Tibial nerve (tissue), 4 donors: ENCODE data around the gene SPC25. TPM values are rescaled to one million over a fixed set of nuclear protein-coding genes. Genes with fewer than 3 reads are reported as not detected.

Experiments used
- DNase-seq, 2 donors: peaks; one replicate each; pipeline ENCODE4 v3.0.0-alpha.2; 2019; ENCODE audit warnings: low spot score in 2 of 2
- H3K27ac ChIP-seq, 4 donors: fragments of 200-600 bp; sonication (generic) in 3 of 4; one replicate each; pipeline ENCODE4 v1.5.1; 2017 to 2019; ENCODE audit warnings: mild to moderate bottlenecking in 1 of 4
- H3K27me3 ChIP-seq, 2 donors: fragments of 200-600 bp; sonication (generic) in 1 of 2; one replicate each; pipeline versions ENCODE4 v1.5.1 to v1.6.0; 2017 to 2019
- H3K36me3 ChIP-seq, 3 donors: fragments of 200-600 bp; sonication (generic); one replicate each; pipeline ENCODE4 v1.5.1; 2018 to 2019
- H3K4me1 ChIP-seq, 4 donors: fragments of 200-600 bp; sonication (generic) in 3 of 4; one replicate each; pipeline ENCODE4 v1.5.1; 2017 to 2019
- H3K4me3 ChIP-seq, 4 donors: fragments of 200-600 bp; sonication (generic) in 3 of 4; one replicate each; pipeline ENCODE4 v1.5.1; 2017 to 2019; ENCODE audit warnings: mild to moderate bottlenecking in 1 of 4, moderate library complexity in 1 of 4
- H3K9me3 ChIP-seq, 4 donors: fragments of 200-600 bp; sonication (generic) in 3 of 4; one replicate each; pipeline ENCODE4 v1.5.1; 2017 to 2019
- EP300 ChIP-seq, 2 donors: sonication (generic); formaldehyde crosslinking; IDR thresholded peaks; one replicate each; pipeline ENCODE4 v1.6.1; 2017; ENCODE audit warnings: antibody characterized with exemption in 2 of 2, mild to moderate bottlenecking in 1 of 2
- POLR2A ChIP-seq, 2 donors: fragments of 450-650 bp; IDR thresholded peaks; one replicate each; pipeline ENCODE4 v1.6.1; 2017; ENCODE audit warnings: antibody characterized with exemption in 2 of 2, mild to moderate bottlenecking in 2 of 2, moderate library complexity in 2 of 2
- WGBS, 2 donors: methylation state at CpG; one replicate each; pipeline ENCODE4 v1.1.5; 2018; 5-methylcytosine and 5-hydroxymethylcytosine counted together
- total RNA-seq, 4 donors: library from RNA; depleted of rRNA; stranded (reverse); fragments of >200 nt; gene quantifications; one replicate each; pipeline ENCODE4 v1.1.0, GENCODE V29; 2016
- TF ChIP-seq, protein P1 (sequence below), 5 experiments: fragments of 200-600 bp in 3 of 5; fragments of 450-650 bp in 2 of 5; sonication (generic) in 3 of 5; IDR thresholded peaks; one replicate each; pipeline ENCODE4 v1.5.1; 2016 to 2019; ENCODE audit warnings: antibody characterized with exemption in 5 of 5, mild to moderate bottlenecking in 3 of 5, moderate library complexity in 2 of 5

SPC25 gene
- total RNA-seq, 4 donors from 2014 or later = not detected

DNA sequence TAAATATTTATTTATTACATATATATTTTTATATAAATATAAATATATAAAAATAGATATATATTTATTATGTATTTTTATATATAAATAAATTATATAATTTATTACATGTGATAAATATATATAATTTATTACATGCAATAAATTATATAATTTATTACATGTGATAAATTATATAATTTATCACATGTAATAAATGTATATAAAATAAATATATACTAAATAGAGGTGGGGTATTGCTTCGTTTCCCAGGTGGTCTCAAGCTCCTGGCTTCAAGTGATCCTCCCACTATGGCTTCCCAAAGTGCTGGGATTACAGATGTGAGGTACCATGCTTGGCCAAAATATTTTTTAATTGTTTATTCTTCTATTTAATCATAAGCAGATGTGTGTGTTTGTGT is 7.2 kb upstream of the SPC25 start:
- WGBS, 2 donors = 81 to 82% methylated on average over 1 of the region's 1 CpG

DNA sequence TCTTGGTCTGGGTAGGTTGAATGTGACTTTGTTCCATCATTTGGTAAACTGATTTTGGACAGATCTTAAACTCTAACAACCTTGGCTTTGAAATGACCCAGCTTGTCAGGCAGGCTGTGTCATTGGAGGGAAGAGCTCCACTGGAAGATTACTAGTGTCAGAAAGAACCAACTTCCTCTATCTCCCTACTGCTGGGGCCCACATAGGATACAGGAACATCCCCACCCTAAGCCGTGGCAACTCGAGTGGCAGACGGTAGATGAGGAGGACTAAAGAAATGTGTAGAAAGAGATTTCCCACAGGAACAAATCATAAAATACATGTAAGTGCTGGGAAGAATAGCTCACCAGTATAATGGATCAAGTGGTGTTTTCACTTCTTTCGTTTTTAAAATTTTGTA is 6.6 kb upstream of the SPC25 start:
- TF ChIP-seq EP300 (IDR thresholded peaks at IDR 0.05) (no peak), POLR2A (IDR thresholded peaks at IDR 0.05) (no peak)
- TF ChIP-seq, protein P1, sequence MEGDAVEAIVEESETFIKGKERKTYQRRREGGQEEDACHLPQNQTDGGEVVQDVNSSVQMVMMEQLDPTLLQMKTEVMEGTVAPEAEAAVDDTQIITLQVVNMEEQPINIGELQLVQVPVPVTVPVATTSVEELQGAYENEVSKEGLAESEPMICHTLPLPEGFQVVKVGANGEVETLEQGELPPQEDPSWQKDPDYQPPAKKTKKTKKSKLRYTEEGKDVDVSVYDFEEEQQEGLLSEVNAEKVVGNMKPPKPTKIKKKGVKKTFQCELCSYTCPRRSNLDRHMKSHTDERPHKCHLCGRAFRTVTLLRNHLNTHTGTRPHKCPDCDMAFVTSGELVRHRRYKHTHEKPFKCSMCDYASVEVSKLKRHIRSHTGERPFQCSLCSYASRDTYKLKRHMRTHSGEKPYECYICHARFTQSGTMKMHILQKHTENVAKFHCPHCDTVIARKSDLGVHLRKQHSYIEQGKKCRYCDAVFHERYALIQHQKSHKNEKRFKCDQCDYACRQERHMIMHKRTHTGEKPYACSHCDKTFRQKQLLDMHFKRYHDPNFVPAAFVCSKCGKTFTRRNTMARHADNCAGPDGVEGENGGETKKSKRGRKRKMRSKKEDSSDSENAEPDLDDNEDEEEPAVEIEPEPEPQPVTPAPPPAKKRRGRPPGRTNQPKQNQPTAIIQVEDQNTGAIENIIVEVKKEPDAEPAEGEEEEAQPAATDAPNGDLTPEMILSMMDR (IDR thresholded peaks at IDR 0.05) = no peak
- Histone ChIP-seq H3K27me3 (no peaks in the 10 kb centered on the region), H3K9me3 (no peaks in the 10 kb centered on the region), H3K4me3 (no peak overlapping the region), H3K27ac (no peak overlapping the region), H3K4me1 (no peaks in the 10 kb centered on the region), H3K36me3 (no peaks in the 10 kb centered on the region)
- WGBS, 2 donors = 61 to 63% methylated on average over 4 of the region's 4 CpGs
- DNase-seq = no peak

More for the DNA sequence above, 7.2 kb upstream of the SPC25 start:
- H3K4me3 ChIP-seq = no peak overlapping the region
- TF ChIP-seq EP300 (IDR thresholded peaks at IDR 0.05) (no peak), POLR2A (IDR thresholded peaks at IDR 0.05) (no peak)
- TF ChIP-seq, protein P1 (IDR thresholded peaks at IDR 0.05) = no peak
- H3K9me3 ChIP-seq = no peaks in the 10 kb centered on the region
- DNase-seq = no peak
- H3K36me3 ChIP-seq = no peaks in the 10 kb centered on the region
- H3K27ac ChIP-seq = no peak overlapping the region
- H3K4me1 ChIP-seq = no peaks in the 10 kb centered on the region
- no peaks in the 10 kb centered on the region for H3K27me3 ChIP-seq

DNA sequence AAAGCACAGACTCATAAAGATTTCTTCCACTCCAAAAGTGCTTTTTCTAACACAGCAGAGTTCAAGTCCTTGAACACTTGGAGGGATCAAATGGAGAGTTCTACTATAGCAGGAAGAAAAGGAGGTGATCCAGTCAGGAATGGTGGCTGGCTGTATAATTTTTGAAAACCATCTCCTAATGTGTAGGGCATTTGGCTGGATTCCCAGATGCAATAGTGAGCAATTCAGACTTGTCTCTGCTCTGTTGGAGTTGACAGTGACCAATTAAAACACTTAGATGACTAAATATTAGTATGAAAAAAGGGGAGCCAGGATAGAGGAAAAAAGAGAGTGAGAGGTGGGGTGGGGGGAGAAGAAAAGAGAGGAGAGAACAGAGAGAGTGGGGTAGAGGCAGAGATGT is 5.5 kb upstream of the SPC25 start:
- Histone ChIP-seq H3K9me3 (no peaks in the 10 kb centered on the region), H3K27ac (no peak overlapping the region), H3K27me3 (no peaks in the 10 kb centered on the region), H3K36me3 (no peaks in the 10 kb centered on the region), H3K4me1 (no peaks in the 10 kb centered on the region), H3K4me3 (no peak overlapping the region)
- no peak for TF ChIP-seq EP300 (IDR thresholded peaks at IDR 0.05)
- TF ChIP-seq, protein P1 (IDR thresholded peaks at IDR 0.05) = no peak
- TF ChIP-seq POLR2A (IDR thresholded peaks at IDR 0.05) = no peak
- DNase-seq = no peak

DNA sequence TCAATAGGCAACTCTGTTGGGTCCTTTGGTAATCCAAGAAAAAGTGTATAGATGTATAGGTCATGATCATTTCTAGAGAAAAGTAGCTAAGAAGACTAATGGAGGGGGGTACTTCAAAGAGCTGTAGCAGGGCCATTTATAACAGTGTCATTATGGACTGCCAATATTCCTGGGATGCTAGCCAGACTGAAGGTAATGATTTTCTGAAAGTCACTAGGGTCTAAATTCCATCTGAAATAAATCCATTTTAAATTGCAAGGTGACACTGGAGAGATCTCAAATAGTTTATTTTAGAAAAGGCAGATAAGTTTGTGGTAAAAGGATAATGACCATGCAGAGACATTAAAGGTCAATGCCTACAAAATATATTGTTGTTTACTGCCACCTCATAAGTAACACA is 4.5 kb upstream of the SPC25 start:
- Histone ChIP-seq H3K9me3 (no peaks in the 10 kb centered on the region), H3K4me1 (peaks cover 0 to 9% (median 2%) of the 10 kb centered on the region in 4 donors), H3K36me3 (no peaks in the 10 kb centered on the region), H3K4me3 (no peak overlapping the region), H3K27me3 (no peaks in the 10 kb centered on the region), H3K27ac (no peak overlapping the region)
- no peak for DNase-seq
- TF ChIP-seq, protein P1 (IDR thresholded peaks at IDR 0.05) = no peak
- TF ChIP-seq POLR2A (IDR thresholded peaks at IDR 0.05) = no peak
- TF ChIP-seq EP300 (IDR thresholded peaks at IDR 0.05) = no peak

DNA sequence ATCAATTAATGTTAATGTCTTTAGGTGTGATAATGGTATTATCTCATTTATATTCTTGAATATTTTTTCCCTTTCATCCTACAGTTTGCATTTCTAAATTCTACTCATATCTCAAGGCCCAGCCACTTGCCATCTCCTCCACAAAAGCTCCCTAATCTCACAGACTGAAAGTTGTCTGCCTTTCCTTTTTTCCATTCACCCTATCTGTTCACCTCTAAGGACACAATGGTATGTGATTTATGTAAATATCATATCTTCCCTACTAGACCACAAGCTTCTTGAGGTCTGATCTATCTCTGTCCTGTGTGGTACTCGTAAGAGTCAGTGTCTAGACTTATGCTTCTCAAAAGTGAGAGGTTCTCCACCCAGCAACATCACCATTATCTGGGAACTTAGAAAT is 3.9 kb upstream of the SPC25 start:
- no peak for TF ChIP-seq POLR2A (IDR thresholded peaks at IDR 0.05)
- TF ChIP-seq, protein P1 (IDR thresholded peaks at IDR 0.05) = no peak
- TF ChIP-seq EP300 (IDR thresholded peaks at IDR 0.05) = no peak
- DNase-seq = no peak
- Histone ChIP-seq H3K27ac (no peak overlapping the region), H3K9me3 (no peaks in the 10 kb centered on the region), H3K4me3 (no peak overlapping the region), H3K27me3 (no peaks in the 10 kb centered on the region), H3K4me1 (peaks cover 0 to 12% (median 3%) of the 10 kb centered on the region in 4 donors), H3K36me3 (no peaks in the 10 kb centered on the region)
- WGBS, 2 donors = 76 to 100% methylated on average over 1 of the region's 1 CpG
